ENCODE measurements around the gene KCNN1. TPM values are rescaled to one million over a fixed set of nuclear protein-coding genes. Genes with fewer than 3 reads are reported as not detected.

The KCNN1 gene
- total and polyA plus RNA-seq, 9 of the 15 experiments (the other 6 are each of a cell fraction or from before 2014, with no cell fraction given): 0.01 to 6.2 (median 0.72) TPM

- TF ChIP-seq KDM5B (IDR thresholded peaks at IDR 0.05; ENCODE audit: insufficient replicate concordance, low read depth, low read length) (peak; percentile 75), KDM1A (IDR thresholded peaks at IDR 0.05) (0 out of 4 replicates have a peak, but pooled peaks of 1 of the 2 experiments have one; percentile 55), ZNF143 (CRISPR knock-in tag; IDR thresholded peaks at IDR 0.05) (no peak), ZNF395 (CRISPR knock-in tag; IDR thresholded peaks at IDR 0.05) (peak; percentile 86), NEUROD1 (IDR thresholded peaks at IDR 0.05; ENCODE audit: borderline replicate concordance, low read depth, low read length, partially characterized antibody) (peak; percentile 59), VEZF1 (CRISPR knock-in tag; IDR thresholded peaks at IDR 0.05) (peak; percentile 95), ATF6 (CRISPR knock-in tag; IDR thresholded peaks at IDR 0.05) (peak; percentile 20; the same call in 1 of the 2 replicates), SUPT5H (IDR thresholded peaks at IDR 0.05) (peak; percentile 46; the same call in 1 of the 2 replicates), ZFP91 (CRISPR knock-in tag; IDR thresholded peaks at IDR 0.05) (no peak), NR4A1 (CRISPR knock-in tag; IDR thresholded peaks at IDR 0.05) (no peak), NR4A1 (tag; IDR thresholded peaks at IDR 0.05) (peak; percentile 49; the same call in 1 of the 2 replicates), EGR1 (conservative IDR thresholded peaks at IDR 0.05) (peak; percentile 87), MCM7 (IDR thresholded peaks at IDR 0.05) (no peak), HDAC6 (IDR thresholded peaks at IDR 0.05; ENCODE audit: low read depth, low read length) (peak; percentile 98), HOMEZ (CRISPR knock-in tag; IDR thresholded peaks at IDR 0.05) (no peak), SIRT6 (IDR thresholded peaks at IDR 0.05; ENCODE audit: low read depth, low read length) (no peak), SLC30A9 (CRISPR knock-in tag; IDR thresholded peaks at IDR 0.05) (no peak), KLF1 (tag; IDR thresholded peaks at IDR 0.05) (peak; percentile 60; the same call in 1 of the 2 replicates), HDAC1 (IDR thresholded peaks at IDR 0.05) (peak in 1 of 2 experiments; percentile 82; a peak in 1 of 4 replicates)
Measured at GRCh38 chr19:18000915-18001776, 34.2 kb downstream of the KCNN1 start (continued).

Data from K562 (cell line).